Endothelial cell of umbilical vein (primary cell): Measurements from ENCODE around the gene CRYGN. TPM values are rescaled to one million over a fixed set of nuclear protein-coding genes. Genes with fewer than 3 reads are reported as not detected.

ENCODE experiments used
- BruUV-seq: library from RNA; stranded (reverse); fragments of 400-500 nt; replicated peaks from 2 replicates; lab custom pipeline; 2021; lab: Mats Ljungman, UMichigan
- CTCF ChIA-PET: fragments of 300-600, 350-600 bp; sonication (Branson Sonifier 250); formaldehyde crosslinking; loops from one replicate; lab custom pipeline; 2021; ENCODE audit warnings: antibody characterized with exemption, inconsistent platforms; lab: Charles Lee
- POLR2A ChIA-PET: fragments of 300-600, 350-600 bp; sonication (Branson Sonifier 250); formaldehyde crosslinking; loops from one replicate; lab custom pipeline; 2021; ENCODE audit warnings: antibody characterized with exemption, inconsistent platforms; lab: Charles Lee
- DNase-seq: peaks from one replicate; pipeline ENCODE4 v3.0.0-alpha.2; 2011; ENCODE audit warnings: low read depth, low spot score
- FAIRE-seq: peaks from 2 replicates; lab custom pipeline; 2011; peaks lifted over from hg19 to GRCh38; lab: Jason Lieb, UNC
- H2AFZ ChIP-seq: 2 replicates; pipeline ENCODE4 v1.6.0; 2012; ENCODE audit warnings: low read depth, low read length, control low read depth, inconsistent platforms
- H3K27ac ChIP-seq: 2 replicates; pipeline ENCODE4 v1.5.1; 2011; ENCODE audit warnings: low read depth, mild to moderate bottlenecking, control low read depth, low read length, moderate library complexity; ENCODE audit not compliant: insufficient read depth
- H3K27me3 ChIP-seq, 2 experiments: 2 replicates each; pipeline versions ENCODE4 v1.6.0 to v1.6.1; 2011; ENCODE audit warnings: low read length in 2 of 2, mixed read lengths in 1 of 2; ENCODE audit not compliant: control insufficient read depth in 2 of 2, insufficient read depth in 2 of 2
- H3K36me3 ChIP-seq, 2 experiments: 2 replicates in 1 of 2; 3 replicates in 1 of 2; pipeline ENCODE4 v1.5.1; 2011; ENCODE audit warnings: low read length in 2 of 2, mild to moderate bottlenecking in 1 of 2, moderate library complexity in 1 of 2; ENCODE audit not compliant: control insufficient read depth in 2 of 2, insufficient read depth in 2 of 2; ENCODE audit errors: extremely low read depth in 1 of 2
- H3K4me1 ChIP-seq: 3 replicates; pipeline ENCODE4 v1.5.1; 2011; ENCODE audit warnings: mild to moderate bottlenecking, low read length; ENCODE audit not compliant: control insufficient read depth, insufficient read depth; ENCODE audit errors: extremely low read depth
- H3K4me2 ChIP-seq: 2 replicates; pipeline ENCODE4 v1.6.1; 2011; ENCODE audit warnings: low read length, control low read depth, mixed read lengths; ENCODE audit not compliant: insufficient read depth
- H3K4me3 ChIP-seq, 3 experiments: fragments of 200-600 bp in 1 of 3; sonication (generic), shearing (Covaris generic) in 1 of 3; replicated peaks in 1 of 3; 2 replicates each; pipeline ENCODE4 v1.5.1; 2011 to 2016; ENCODE audit warnings: control low read depth in 3 of 3, low read length in 3 of 3, mild to moderate bottlenecking in 2 of 3, inconsistent platforms in 1 of 3, low read depth in 1 of 3, moderate library complexity in 1 of 3; ENCODE audit not compliant: insufficient read depth in 1 of 3
- H3K79me2 ChIP-seq: 2 replicates; pipeline ENCODE4 v1.6.0; 2012; ENCODE audit warnings: low read length, inconsistent platforms; ENCODE audit not compliant: control insufficient read depth, insufficient read depth
- H3K9ac ChIP-seq: replicated peaks from 2 replicates; pipeline ENCODE3; 2011; ENCODE audit warnings: low read length, control low read depth; ENCODE audit not compliant: insufficient read depth; ENCODE audit errors: extremely low read depth
- H3K9me1 ChIP-seq: replicated peaks from 3 replicates; pipeline ENCODE4 v1.6.0; 2011; ENCODE audit warnings: mild to moderate bottlenecking, low read length; ENCODE audit not compliant: control insufficient read depth, insufficient read depth; ENCODE audit errors: extremely low read depth
- H3K9me3 ChIP-seq: replicated peaks from 2 replicates; pipeline ENCODE4 v1.5.1; 2012; ENCODE audit warnings: low read length, inconsistent platforms; ENCODE audit not compliant: control insufficient read depth, insufficient read depth
- H4K20me1 ChIP-seq: replicated peaks from 2 replicates; pipeline ENCODE3; 2011; ENCODE audit warnings: mild to moderate bottlenecking, low read length; ENCODE audit not compliant: control insufficient read depth, insufficient read depth; ENCODE audit errors: extremely low read depth
- EZH2 ChIP-seq: IDR thresholded peaks from 2 replicates; pipeline ENCODE4 v1.6.1; 2012; ENCODE audit warnings: borderline replicate concordance, low read depth, mild to moderate bottlenecking, moderate library complexity, low read length, inconsistent platforms; ENCODE audit not compliant: severe bottlenecking
- FOS ChIP-seq: IDR thresholded peaks from 2 replicates; pipeline ENCODE4 v1.6.1; 2011; ENCODE audit warnings: mild to moderate bottlenecking, low read length, moderate library complexity, borderline replicate concordance; ENCODE audit not compliant: insufficient read depth
- GATA2 ChIP-seq: IDR thresholded peaks from 2 replicates; pipeline ENCODE4 v1.7.0; 2011; ENCODE audit warnings: low read depth, mild to moderate bottlenecking, moderate library complexity, mixed read lengths, low read length; ENCODE audit not compliant: insufficient read length, insufficient read depth
- JUN ChIP-seq: IDR thresholded peaks from 2 replicates; pipeline ENCODE4 v1.6.1; 2011; ENCODE audit warnings: borderline replicate concordance, low read depth; ENCODE audit not compliant: insufficient read length, insufficient read depth
- MYC ChIP-seq: IDR thresholded peaks from one replicate; pipeline ENCODE4 v1.6.1; 2011; ENCODE audit warnings: mild to moderate bottlenecking, low read depth, low read length
- POLR2A ChIP-seq: IDR thresholded peaks from 2 replicates; pipeline ENCODE4 v1.6.1; 2012; ENCODE audit warnings: low read depth, mild to moderate bottlenecking, control low read depth, low read length
- POLR2AphosphoS5 ChIP-seq: IDR thresholded peaks from 2 replicates; pipeline ENCODE4 v1.6.1; 2012; ENCODE audit warnings: low read depth, mild to moderate bottlenecking, control low read depth, low read length, moderate library complexity; ENCODE audit not compliant: insufficient read depth
- dilution Hi-C: fragments of 300-500 bp; cut with MboI; formaldehyde crosslinking; loops from one replicate; pipeline ENCODE4 v1.15.0; 2019; ENCODE audit warnings: low sequenced_read_pairs; ENCODE audit not compliant: extremely low pct_ligation_motif_present
- intact Hi-C: fragments of 100-400 bp; cut with micrococcal nuclease; formaldehyde crosslinking; loops from one replicate; pipeline ENCODE4 v1.10.0; 2022
- polyA plus RNA-seq, 4 experiments: library from polyadenylated mRNA; depleted of rRNA in 3 of 4; stranded (reverse) in 3 of 4; unstranded in 1 of 4; fragments of >200 nt; gene quantifications; 2 replicates each; pipeline versions ENCODE4 v1.2.1 to v1.2.3, GENCODE V29; 2011 to 2012; ENCODE audit warnings: missing spikeins in 1 of 4
- total RNA-seq: library from RNA; stranded (reverse); gene quantifications from 2 replicates; pipeline ENCODE4 v1.2.3, GENCODE V29; 2021
- TF ChIP-seq, protein P1 (sequence below): IDR thresholded peaks from 2 replicates; pipeline ENCODE4 v1.6.1; 2011; ENCODE audit not compliant: insufficient read depth, insufficient read length
- TF ChIP-seq, protein P2 (sequence below), 2 donors: IDR thresholded peaks; 1 replicate in 1 of 2; 2 replicates in 1 of 2; pipeline ENCODE4 v1.5.1; 2011; ENCODE audit warnings: low read length in 2 of 2, mild to moderate bottlenecking in 2 of 2, moderate library complexity in 2 of 2, control low read depth in 1 of 2, inconsistent platforms in 1 of 2, low read depth in 1 of 2; ENCODE audit not compliant: insufficient read depth in 1 of 2; ENCODE audit errors: extremely low read depth in 1 of 2

Gene CRYGN
- total and polyA plus RNA-seq, 2 donors (not counting 3 experiments of a cell fraction or from before 2014, with no cell fraction given), result not detected

DNA sequence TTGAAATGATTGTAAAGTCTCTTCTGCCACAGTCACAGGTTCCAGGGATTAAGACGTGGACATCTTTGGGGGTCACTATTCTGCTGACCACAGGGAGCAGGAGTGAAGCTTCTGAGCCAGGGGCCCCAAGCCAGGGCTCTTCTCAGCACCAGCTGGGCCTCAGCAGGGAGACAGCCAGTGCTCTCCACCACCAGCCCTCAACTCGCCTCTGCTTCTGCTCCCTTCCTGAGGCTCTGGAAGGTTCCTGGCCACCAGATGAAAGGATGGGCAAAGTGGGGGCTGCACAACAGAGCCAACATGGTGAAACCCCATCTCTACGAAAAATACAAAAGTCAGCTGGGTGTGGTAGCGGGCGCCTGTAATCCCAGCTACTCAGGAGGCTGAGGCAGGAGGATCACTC, 11.2 kb upstream of the CRYGN start:
- no peaks in the 10 kb centered on the region for H3K4me1 ChIP-seq
- no peaks in the 10 kb centered on the region for H3K79me2 ChIP-seq
- H3K4me2 ChIP-seq, result no peak overlapping the region
- ChIA-PET CTCF (interaction anchor here (1.0 to 5.3 kb wide), 3 partner anchors 9 to 80 kb away, joined by 3 to 38 read pairs (median 3); no protein-coding TSS in a partner anchor), POLR2A (no interaction called here)
- DNase-seq (no peak), FAIRE-seq (no peak)
- intact Hi-C loops, result no loop called here
- no peaks in the 10 kb centered on the region for H4K20me1 ChIP-seq
- H3K9ac ChIP-seq, result no peak overlapping the region
- H3K4me3 ChIP-seq, result no peak overlapping the region
- H2AFZ ChIP-seq, result no peak overlapping the region
- no peaks in the 10 kb centered on the region for H3K36me3 ChIP-seq
- no peak overlapping the region for H3K27ac ChIP-seq
- TF ChIP-seq POLR2A, result no peak
- no peak for TF ChIP-seq MYC
- TF ChIP-seq POLR2AphosphoS5, result no peak
- no peak for TF ChIP-seq FOS
- TF ChIP-seq EZH2, result no peak
- no peak for TF ChIP-seq GATA2
- TF ChIP-seq, protein P1, sequence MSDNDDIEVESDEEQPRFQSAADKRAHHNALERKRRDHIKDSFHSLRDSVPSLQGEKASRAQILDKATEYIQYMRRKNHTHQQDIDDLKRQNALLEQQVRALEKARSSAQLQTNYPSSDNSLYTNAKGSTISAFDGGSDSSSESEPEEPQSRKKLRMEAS, result no peak
- TF ChIP-seq, protein P2, sequence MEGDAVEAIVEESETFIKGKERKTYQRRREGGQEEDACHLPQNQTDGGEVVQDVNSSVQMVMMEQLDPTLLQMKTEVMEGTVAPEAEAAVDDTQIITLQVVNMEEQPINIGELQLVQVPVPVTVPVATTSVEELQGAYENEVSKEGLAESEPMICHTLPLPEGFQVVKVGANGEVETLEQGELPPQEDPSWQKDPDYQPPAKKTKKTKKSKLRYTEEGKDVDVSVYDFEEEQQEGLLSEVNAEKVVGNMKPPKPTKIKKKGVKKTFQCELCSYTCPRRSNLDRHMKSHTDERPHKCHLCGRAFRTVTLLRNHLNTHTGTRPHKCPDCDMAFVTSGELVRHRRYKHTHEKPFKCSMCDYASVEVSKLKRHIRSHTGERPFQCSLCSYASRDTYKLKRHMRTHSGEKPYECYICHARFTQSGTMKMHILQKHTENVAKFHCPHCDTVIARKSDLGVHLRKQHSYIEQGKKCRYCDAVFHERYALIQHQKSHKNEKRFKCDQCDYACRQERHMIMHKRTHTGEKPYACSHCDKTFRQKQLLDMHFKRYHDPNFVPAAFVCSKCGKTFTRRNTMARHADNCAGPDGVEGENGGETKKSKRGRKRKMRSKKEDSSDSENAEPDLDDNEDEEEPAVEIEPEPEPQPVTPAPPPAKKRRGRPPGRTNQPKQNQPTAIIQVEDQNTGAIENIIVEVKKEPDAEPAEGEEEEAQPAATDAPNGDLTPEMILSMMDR (IDR thresholded peaks at IDR 0.05; ENCODE audit: extremely low read depth in 1 of 2, insufficient read depth in 1 of 2, low read depth in 1 of 2, low read length in 2 of 2), result no peak
- no peak for TF ChIP-seq JUN
- H3K9me1 ChIP-seq, result no peaks in the 10 kb centered on the region
- H3K9me3 ChIP-seq, result no peaks in the 10 kb centered on the region
- no TSS peak for BruUV-seq
- dilution Hi-C loops, result no loop called here
- peaks cover 0 to 3% of the 10 kb centered on the region in 2 experiments for H3K27me3 ChIP-seq
